Measurements from ENCODE around the gene IP6K1. TPM values are rescaled to one million over a fixed set of nuclear protein-coding genes. Genes with fewer than 3 reads are reported as not detected.

IP6K1 gene
- total and polyA plus RNA-seq, 2 experiments from 2014 or later, result 10.7 to 35.5 TPM

DNA sequence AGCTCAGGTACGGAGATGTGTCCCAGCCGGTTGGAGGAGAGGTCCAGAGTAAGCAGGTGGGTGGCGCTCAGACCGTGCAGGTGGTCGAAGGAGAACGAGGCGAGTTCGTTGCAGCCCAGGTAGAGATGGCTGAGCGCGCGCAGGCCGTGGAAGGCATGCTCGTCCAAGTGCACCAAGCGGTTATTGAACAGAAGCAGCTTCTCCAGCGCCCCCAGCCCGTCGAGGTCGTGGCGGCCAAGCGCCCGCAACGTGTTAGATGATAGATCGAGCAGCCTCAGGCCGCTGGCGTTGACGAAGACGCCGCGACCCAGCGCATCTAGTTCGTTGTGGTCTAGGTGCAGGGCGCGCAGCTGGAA lies 67.5 kb downstream of the IP6K1 start:
- Histone ChIP-seq H3K27me3 (ENCODE audit: insufficient read depth) (no peaks in the 10 kb centered on the region), H3K4me3 (peak overlapping the region; percentile 77), H3K27ac (ENCODE audit: low read depth) (peak overlapping the region; percentile 27; the same call in 1 of the 2 replicates), H3K79me2 (replicated peaks; ENCODE audit: insufficient read depth) (no peaks in the 10 kb centered on the region; the same call in 1 of the 2 replicates), H2AFZ (0 out of 2 replicates have a peak overlapping the region, but pooled peaks have one; percentile 56), H3K36me3 (ENCODE audit: insufficient read depth) (peaks cover 5% of the 10 kb centered on the region; the same call in 1 of the 2 replicates), H4K20me1 (replicated peaks; ENCODE audit: insufficient read depth) (peaks cover 7% of the 10 kb centered on the region; the same call in 1 of the 2 replicates), H3K9me2 (ENCODE audit: insufficient read depth) (no peaks in the 10 kb centered on the region), H3K4me2 (peak overlapping the region; percentile 95), H3K4me1 (ENCODE audit: insufficient read depth) (no peaks in the 10 kb centered on the region; the same call in 1 of the 2 replicates), H3F3A (replicated peaks; ENCODE audit: low read depth) (peaks cover 8% of the 10 kb centered on the region)
- TF ChIP-seq POLR2AphosphoS5 (IDR thresholded peaks at IDR 0.05; ENCODE audit: low read depth) (no peak; the same call in none of the 2 replicates), ZNF331 (CRISPR knock-in tag; IDR thresholded peaks at IDR 0.05; ENCODE audit: low read depth) (no peak), CREB1 (CRISPR knock-in tag; IDR thresholded peaks at IDR 0.05; ENCODE audit: low read depth) (no peak), ZNF114 (CRISPR knock-in tag; IDR thresholded peaks at IDR 0.05) (no peak), STAT1 (IDR thresholded peaks at IDR 0.05; ENCODE audit: unreplicated experiment) (no peak), EZH2 (IDR thresholded peaks at IDR 0.05; ENCODE audit: low read depth, unreplicated experiment) (no peak), EZH2phosphoT487 (IDR thresholded peaks at IDR 0.05; ENCODE audit: unreplicated experiment) (no peak), JUNB (IDR thresholded peaks at IDR 0.05; ENCODE audit: unreplicated experiment) (no peak), NANOG (IDR thresholded peaks at IDR 0.05; ENCODE audit: borderline replicate concordance) (no peak)
- TF ChIP-seq, protein P1, sequence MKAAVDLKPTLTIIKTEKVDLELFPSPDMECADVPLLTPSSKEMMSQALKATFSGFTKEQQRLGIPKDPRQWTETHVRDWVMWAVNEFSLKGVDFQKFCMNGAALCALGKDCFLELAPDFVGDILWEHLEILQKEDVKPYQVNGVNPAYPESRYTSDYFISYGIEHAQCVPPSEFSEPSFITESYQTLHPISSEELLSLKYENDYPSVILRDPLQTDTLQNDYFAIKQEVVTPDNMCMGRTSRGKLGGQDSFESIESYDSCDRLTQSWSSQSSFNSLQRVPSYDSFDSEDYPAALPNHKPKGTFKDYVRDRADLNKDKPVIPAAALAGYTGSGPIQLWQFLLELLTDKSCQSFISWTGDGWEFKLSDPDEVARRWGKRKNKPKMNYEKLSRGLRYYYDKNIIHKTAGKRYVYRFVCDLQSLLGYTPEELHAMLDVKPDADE (IDR thresholded peaks at IDR 0.05), result no peak; the same call in 1 of the 2 replicates
- TF ChIP-seq, protein P2, sequence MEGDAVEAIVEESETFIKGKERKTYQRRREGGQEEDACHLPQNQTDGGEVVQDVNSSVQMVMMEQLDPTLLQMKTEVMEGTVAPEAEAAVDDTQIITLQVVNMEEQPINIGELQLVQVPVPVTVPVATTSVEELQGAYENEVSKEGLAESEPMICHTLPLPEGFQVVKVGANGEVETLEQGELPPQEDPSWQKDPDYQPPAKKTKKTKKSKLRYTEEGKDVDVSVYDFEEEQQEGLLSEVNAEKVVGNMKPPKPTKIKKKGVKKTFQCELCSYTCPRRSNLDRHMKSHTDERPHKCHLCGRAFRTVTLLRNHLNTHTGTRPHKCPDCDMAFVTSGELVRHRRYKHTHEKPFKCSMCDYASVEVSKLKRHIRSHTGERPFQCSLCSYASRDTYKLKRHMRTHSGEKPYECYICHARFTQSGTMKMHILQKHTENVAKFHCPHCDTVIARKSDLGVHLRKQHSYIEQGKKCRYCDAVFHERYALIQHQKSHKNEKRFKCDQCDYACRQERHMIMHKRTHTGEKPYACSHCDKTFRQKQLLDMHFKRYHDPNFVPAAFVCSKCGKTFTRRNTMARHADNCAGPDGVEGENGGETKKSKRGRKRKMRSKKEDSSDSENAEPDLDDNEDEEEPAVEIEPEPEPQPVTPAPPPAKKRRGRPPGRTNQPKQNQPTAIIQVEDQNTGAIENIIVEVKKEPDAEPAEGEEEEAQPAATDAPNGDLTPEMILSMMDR (conservative IDR thresholded peaks at IDR 0.05; ENCODE audit: low read depth in 2 of 2), result no peak
- TF ChIP-seq, protein P3, sequence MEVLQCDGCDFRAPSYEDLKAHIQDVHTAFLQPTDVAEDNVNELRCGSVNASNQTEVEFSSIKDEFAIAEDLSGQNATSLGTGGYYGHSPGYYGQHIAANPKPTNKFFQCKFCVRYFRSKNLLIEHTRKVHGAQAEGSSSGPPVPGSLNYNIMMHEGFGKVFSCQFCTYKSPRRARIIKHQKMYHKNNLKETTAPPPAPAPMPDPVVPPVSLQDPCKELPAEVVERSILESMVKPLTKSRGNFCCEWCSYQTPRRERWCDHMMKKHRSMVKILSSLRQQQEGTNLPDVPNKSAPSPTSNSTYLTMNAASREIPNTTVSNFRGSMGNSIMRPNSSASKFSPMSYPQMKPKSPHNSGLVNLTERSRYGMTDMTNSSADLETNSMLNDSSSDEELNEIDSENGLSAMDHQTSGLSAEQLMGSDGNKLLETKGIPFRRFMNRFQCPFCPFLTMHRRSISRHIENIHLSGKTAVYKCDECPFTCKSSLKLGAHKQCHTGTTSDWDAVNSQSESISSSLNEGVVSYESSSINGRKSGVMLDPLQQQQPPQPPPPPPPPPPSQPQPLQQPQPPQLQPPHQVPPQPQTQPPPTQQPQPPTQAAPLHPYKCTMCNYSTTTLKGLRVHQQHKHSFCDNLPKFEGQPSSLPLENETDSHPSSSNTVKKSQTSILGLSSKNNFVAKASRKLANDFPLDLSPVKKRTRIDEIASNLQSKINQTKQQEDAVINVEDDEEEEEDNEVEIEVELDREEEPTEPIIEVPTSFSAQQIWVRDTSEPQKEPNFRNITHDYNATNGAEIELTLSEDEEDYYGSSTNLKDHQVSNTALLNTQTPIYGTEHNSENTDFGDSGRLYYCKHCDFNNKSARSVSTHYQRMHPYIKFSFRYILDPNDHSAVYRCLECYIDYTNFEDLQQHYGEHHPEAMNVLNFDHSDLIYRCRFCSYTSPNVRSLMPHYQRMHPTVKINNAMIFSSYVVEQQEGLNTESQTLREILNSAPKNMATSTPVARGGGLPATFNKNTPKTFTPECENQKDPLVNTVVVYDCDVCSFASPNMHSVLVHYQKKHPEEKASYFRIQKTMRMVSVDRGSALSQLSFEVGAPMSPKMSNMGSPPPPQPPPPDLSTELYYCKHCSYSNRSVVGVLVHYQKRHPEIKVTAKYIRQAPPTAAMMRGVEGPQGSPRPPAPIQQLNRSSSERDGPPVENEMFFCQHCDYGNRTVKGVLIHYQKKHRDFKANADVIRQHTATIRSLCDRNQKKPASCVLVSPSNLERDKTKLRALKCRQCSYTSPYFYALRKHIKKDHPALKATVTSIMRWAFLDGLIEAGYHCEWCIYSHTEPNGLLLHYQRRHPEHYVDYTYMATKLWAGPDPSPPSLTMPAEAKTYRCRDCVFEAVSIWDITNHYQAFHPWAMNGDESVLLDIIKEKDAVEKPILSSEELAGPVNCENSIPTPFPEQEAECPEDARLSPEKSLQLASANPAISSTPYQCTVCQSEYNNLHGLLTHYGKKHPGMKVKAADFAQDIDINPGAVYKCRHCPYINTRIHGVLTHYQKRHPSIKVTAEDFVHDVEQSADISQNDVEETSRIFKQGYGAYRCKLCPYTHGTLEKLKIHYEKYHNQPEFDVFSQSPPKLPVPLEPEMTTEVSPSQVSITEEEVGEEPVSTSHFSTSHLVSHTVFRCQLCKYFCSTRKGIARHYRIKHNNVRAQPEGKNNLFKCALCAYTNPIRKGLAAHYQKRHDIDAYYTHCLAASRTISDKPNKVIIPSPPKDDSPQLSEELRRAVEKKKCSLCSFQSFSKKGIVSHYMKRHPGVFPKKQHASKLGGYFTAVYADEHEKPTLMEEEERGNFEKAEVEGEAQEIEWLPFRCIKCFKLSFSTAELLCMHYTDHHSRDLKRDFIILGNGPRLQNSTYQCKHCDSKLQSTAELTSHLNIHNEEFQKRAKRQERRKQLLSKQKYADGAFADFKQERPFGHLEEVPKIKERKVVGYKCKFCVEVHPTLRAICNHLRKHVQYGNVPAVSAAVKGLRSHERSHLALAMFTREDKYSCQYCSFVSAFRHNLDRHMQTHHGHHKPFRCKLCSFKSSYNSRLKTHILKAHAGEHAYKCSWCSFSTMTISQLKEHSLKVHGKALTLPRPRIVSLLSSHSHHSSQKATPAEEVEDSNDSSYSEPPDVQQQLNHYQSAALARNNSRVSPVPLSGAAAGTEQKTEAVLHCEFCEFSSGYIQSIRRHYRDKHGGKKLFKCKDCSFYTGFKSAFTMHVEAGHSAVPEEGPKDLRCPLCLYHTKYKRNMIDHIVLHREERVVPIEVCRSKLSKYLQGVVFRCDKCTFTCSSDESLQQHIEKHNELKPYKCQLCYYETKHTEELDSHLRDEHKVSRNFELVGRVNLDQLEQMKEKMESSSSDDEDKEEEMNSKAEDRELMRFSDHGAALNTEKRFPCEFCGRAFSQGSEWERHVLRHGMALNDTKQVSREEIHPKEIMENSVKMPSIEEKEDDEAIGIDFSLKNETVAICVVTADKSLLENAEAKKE (CRISPR knock-in tag; IDR thresholded peaks at IDR 0.05), result no peak
- TF ChIP-seq, protein P4, sequence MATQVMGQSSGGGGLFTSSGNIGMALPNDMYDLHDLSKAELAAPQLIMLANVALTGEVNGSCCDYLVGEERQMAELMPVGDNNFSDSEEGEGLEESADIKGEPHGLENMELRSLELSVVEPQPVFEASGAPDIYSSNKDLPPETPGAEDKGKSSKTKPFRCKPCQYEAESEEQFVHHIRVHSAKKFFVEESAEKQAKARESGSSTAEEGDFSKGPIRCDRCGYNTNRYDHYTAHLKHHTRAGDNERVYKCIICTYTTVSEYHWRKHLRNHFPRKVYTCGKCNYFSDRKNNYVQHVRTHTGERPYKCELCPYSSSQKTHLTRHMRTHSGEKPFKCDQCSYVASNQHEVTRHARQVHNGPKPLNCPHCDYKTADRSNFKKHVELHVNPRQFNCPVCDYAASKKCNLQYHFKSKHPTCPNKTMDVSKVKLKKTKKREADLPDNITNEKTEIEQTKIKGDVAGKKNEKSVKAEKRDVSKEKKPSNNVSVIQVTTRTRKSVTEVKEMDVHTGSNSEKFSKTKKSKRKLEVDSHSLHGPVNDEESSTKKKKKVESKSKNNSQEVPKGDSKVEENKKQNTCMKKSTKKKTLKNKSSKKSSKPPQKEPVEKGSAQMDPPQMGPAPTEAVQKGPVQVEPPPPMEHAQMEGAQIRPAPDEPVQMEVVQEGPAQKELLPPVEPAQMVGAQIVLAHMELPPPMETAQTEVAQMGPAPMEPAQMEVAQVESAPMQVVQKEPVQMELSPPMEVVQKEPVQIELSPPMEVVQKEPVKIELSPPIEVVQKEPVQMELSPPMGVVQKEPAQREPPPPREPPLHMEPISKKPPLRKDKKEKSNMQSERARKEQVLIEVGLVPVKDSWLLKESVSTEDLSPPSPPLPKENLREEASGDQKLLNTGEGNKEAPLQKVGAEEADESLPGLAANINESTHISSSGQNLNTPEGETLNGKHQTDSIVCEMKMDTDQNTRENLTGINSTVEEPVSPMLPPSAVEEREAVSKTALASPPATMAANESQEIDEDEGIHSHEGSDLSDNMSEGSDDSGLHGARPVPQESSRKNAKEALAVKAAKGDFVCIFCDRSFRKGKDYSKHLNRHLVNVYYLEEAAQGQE (IDR thresholded peaks at IDR 0.05; ENCODE audit: unreplicated experiment), result no peak
- DNase-seq (ENCODE audit: low spot score), result no peak
- peaks cover 6% of the 10 kb centered on the region; the same call in 1 of the 3 replicates for H3K9me3 Mint-ChIP-seq
- peaks cover 19% of the 10 kb centered on the region for H3K4me1 Mint-ChIP-seq
- ATAC-seq, result peak; percentile 13
- H3K4me3 Mint-ChIP-seq, result peak overlapping the region; percentile 85
- peaks cover 38% of the 10 kb centered on the region for H3K27me3 Mint-ChIP-seq (ENCODE audit: insufficient read depth, low read depth, poor library complexity)
- H3K36me3 Mint-ChIP-seq (ENCODE audit: low read depth), result peaks cover 25% of the 10 kb centered on the region
- H3K27ac Mint-ChIP-seq, result peak overlapping the region; percentile 88

Data from GM23338 (cell line).